Stimulated activated CD8-positive, alpha-beta memory T cell treated with anti-CD3 and anti-CD28 coated beads, Interleukin-12 subunit alpha, Interleukin-12 subunit beta, amount 100 ng/mL, for 24 hours (primary cell): ENCODE results near the gene LRRC27.

Source experiments
- DNase-seq: peaks from one replicate; pipeline ENCODE4 v3.0.0-alpha.2; 2020; ENCODE audit errors: extremely low read depth

LRRC27 gene

DNA sequence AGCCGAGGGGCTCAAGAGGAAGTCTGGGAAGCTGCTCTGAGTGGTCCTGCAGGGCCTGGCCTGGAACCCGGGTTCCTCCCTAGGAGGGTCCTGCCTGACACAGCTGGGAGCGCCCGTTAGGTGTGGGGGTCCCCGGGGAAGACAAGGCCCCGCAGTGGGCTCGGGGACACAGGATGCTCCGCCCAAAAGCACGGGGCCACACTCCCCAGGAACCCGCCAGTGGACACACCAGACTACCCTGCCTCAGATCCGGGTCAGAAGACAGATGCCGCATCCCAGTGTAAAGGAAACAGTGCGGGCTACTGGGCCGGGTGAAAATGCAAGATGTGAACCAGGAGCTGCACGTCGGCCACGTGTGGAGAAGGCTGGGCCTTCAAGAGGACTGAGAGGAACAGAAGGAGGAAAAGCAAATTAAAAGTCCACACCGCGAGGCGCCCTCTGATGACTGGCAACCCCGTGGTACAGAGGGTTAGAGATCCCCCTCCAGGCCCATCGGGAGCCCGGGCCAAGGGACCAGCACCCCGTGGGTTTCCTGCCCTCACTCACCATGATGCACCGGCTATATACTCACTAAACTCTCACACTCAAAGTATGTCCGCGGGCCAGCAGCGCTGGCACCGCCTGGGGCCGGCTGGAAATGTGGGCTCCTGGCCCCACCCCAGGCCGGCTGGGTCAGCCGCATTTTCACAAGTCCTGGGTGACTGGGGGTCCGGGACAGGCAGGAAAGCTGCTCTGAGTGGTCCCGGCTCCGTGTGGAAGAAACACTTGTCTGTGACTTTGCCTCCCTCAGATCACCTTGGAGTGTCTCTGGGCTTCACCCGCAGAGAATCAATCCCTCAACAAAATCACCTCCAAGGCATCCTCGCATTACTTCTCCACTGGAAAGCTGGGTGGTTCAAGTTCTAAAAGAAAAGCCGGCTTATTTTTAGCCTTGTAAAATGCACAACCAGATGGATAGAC, 30.3 kb upstream of the LRRC27 start:
- no peak for DNase-seq

DNA sequence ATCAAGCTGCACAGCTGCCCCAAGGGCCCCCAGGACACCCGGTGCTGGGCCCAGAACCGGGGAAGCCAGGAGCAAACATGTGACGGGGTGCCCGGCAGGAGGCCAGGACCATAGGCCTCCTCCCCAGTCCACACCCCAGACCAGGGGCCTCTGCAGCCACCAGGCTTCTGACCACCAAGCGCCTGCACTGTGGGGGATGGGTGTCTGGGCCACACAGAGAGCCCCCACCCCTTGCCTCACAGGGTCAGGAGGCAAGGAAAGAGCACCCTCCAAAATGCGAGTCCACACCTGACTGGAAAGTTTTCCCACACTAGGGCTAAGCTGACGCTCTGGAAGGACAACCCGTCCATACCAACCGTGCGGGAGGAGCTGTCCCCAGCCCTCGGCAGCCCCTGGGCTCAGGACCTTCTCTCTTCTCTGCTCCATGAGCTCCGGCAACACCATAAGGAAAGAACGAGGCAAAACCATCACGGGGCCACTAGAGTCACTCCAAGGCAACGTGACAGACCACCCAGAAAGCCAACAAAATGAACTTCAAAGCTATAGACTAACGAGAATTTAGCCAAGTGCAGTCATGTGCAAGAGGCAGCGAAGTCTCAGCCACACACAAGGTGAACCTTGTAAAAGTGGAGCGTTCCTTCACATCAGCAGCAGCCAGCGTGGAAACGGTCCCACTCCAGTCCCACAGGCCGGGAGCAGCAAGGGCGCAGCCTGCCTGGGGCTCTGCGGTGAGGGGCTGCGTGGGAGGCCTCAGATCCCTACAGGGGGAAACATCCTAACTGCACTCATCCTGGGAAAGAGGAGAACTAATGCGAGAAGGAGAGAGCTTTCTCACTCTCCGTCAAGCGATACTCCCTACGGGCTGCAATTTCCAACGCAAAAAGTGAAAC, 29.3 kb upstream of the LRRC27 start:
- no peak for DNase-seq

GRCh38 chr10:132303361-132304115, 28.5 kb upstream of the LRRC27 start:
- DNase-seq, result no peak

- DNase-seq, result no peak
Measured at GRCh38 chr10:132304756-132305509, 27.1 kb upstream of the LRRC27 start.

GRCh38 chr10:132305654-132306342, 26.2 kb upstream of the LRRC27 start:
- no peak for DNase-seq

- no peak for DNase-seq
Measured at GRCh38 chr10:132306343-132306685, 25.7 kb upstream of the LRRC27 start.

- no peak for DNase-seq
Measured at GRCh38 chr10:132306864-132307751, 24.9 kb upstream of the LRRC27 start.

DNA sequence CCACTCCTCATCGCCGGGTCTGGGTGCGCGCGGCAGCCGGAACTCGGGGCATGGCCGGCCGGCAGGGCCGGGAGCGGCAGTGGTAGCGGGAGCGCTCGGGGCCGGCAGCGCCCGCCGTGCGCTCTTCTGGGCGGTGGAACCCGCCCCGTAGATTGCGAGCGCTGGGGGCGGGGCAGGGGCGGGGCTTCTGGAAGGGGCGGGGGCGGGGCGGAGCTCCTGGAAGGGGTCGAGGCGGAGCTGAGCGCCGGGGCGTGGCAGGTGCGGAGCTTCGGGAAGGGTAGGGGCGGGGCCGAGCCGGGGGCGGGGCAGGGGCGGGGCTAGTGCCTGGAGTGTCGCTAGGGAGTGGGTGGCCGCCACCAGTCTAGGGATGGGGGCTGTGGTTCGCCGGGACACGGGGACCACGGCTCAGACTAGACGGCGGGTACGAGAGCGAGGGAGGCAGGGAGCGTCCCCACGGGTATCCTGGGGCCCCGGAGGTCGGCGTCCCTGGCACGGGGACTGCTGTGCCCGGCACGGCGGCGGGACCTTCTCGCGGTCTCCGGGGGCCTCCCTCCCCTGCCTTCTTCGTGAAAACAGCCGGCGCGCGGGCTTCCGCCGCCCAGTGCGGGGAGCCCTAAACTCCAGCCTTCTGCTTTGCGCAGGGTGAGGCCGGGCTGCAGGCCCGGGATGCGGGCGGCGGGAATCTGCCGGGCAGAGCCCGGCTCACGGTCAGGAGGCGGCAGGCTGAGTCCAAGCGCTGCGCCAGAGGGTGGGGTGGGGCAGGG, 24.0 kb upstream of the LRRC27 start, which contains the start of gene STK32C:
Gene STK32C, minus strand, starts transcription at position 128 of the 764 bp plus-strand sequence. Its CDS starts 117 bp downstream, at position 11.
- DNase-seq, result peak; percentile 75

GRCh38 chr10:132308587-132309470, 23.2 kb upstream of the LRRC27 start:
- no peak for DNase-seq

- DNase-seq, result no peak
Measured at GRCh38 chr10:132309471-132309865, 22.5 kb upstream of the LRRC27 start.

GRCh38 chr10:132309879-132310591, 22.0 kb upstream of the LRRC27 start:
- DNase-seq, result no peak

DNA sequence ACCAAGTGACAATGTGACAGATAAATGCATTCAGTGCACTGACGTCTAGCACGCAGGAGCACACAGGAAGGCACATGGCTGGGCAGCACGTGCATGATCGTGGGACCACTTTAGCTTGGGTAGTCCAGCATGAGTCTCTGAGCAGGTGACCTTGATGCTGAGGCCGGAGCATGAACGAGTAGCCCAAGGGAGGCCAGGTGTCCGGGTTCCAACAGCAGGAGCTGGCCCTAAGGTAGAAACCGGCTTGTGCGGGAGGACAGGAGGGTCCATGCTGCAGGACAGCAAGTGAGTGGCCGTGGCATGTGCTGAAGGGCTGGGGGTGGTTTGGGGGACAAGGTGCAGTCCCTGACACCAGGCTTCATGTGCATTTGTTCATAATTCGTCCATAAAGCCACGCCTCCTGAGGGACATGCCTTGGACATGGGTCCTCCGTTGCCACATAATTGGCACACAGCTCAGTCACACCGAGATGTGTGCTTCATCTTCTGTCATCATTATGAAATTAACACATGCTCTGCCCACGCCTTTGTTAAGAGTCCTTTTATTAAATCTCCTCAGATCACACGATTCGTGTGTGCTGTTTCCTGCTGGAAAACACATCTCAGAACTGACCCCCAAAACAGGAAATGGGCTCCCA, 21.2 kb upstream of the LRRC27 start:
- no peak for DNase-seq

GRCh38 chr10:132311338-132311939, 20.6 kb upstream of the LRRC27 start:
- no peak for DNase-seq

DNA sequence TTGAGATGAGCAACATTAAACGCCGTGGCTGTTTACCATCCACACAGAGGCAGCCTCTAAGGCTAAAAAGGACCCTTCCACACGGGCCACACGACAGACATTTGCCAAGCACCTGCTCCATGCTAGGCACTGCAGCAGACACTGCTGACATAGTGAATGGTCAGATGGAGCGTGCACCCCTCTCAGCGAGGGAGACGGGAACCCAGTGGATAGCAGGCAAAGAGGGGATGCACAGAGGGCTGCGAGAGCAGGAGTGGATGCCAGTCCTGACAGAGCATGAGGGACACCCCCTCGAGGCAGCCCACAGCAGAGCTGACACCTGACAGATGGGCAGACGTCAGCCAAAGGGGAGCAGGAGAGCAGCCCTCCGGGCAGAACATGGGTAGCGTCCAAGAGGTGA, 18.7 kb upstream of the LRRC27 start:
- DNase-seq, result no peak

- DNase-seq, result no peak
Measured at GRCh38 chr10:132313865-132314264, 18.1 kb upstream of the LRRC27 start.

GRCh38 chr10:132314336-132314735, 17.7 kb upstream of the LRRC27 start:
- no peak for DNase-seq
